Type B pancreatic cell (in vitro differentiated cells): Measurements from ENCODE around the gene LMCD1. TPM values are rescaled to one million over a fixed set of nuclear protein-coding genes. Genes with fewer than 3 reads are reported as not detected.

Experiments used
- DNase-seq: peaks from one replicate; pipeline ENCODE4 v3.0.0; 2021; ENCODE audit warnings: mixed read lengths; ENCODE audit not compliant: unreplicated experiment; ENCODE audit errors: extremely low spot score
- H3K27ac Mint-ChIP-seq: 2 replicates; pipeline ENCODE4 v1.8.0; 2021; ENCODE audit warnings: mild to moderate bottlenecking, mixed read lengths
- H3K27me3 Mint-ChIP-seq: 2 replicates; pipeline ENCODE4 v1.8.0; 2021; ENCODE audit warnings: mixed read lengths
- H3K36me3 Mint-ChIP-seq: 2 replicates; pipeline ENCODE4 v1.8.0; 2021; ENCODE audit warnings: mixed read lengths
- H3K4me1 Mint-ChIP-seq: one replicate; pipeline ENCODE4 v1.8.0; 2021; ENCODE audit warnings: mixed read lengths; ENCODE audit not compliant: unreplicated experiment
- H3K4me3 Mint-ChIP-seq: 2 replicates; pipeline ENCODE4 v1.8.0; 2021; ENCODE audit warnings: mild to moderate bottlenecking, mixed read lengths
- H3K9me3 Mint-ChIP-seq: 2 replicates; pipeline ENCODE4 v1.8.0; 2021; ENCODE audit warnings: mixed read lengths
- CTCF ChIP-seq: fragments of 200-600 bp; sonication (generic); conservative IDR thresholded peaks from 2 replicates; pipeline ENCODE4 v1.5.0; 2021; ENCODE audit warnings: antibody characterized with exemption, mild to moderate bottlenecking
- total RNA-seq: library from RNA; stranded (reverse); gene quantifications from 2 replicates; pipeline ENCODE4 v1.2.1, GENCODE V29; 2021; ENCODE audit warnings: low replicate concordance

The LMCD1 gene
- total RNA-seq, 1 donor from 2014 or later: 33.1 TPM

- Mint-ChIP-seq H3K4me1 (peaks cover 63% of the 10 kb centered on the region), H3K36me3 (no peaks in the 10 kb centered on the region), H3K27me3 (no peaks in the 10 kb centered on the region), H3K9me3 (no peaks in the 10 kb centered on the region), H3K4me3 (no peak overlapping the region), H3K27ac (no peak overlapping the region)
- DNase-seq: no peak
- no peak for TF ChIP-seq CTCF
Measured at GRCh38 chr3:8525893-8526292, 24.3 kb downstream of the LMCD1 start.

- H3K4me1 Mint-ChIP-seq: peaks cover 57% of the 10 kb centered on the region
- H3K9me3 Mint-ChIP-seq: no peaks in the 10 kb centered on the region
- H3K36me3 Mint-ChIP-seq: peaks cover 8% of the 10 kb centered on the region
- DNase-seq: no peak
- H3K27me3 Mint-ChIP-seq: no peaks in the 10 kb centered on the region
- no peak for TF ChIP-seq CTCF
- H3K4me3 Mint-ChIP-seq: peak overlapping the region; percentile 14
- H3K27ac Mint-ChIP-seq: peak overlapping the region; percentile 65
Measured at GRCh38 chr3:8529181-8529637, 27.6 kb downstream of the LMCD1 start.

- no peak for TF ChIP-seq CTCF
- Mint-ChIP-seq H3K4me3 (no peak overlapping the region), H3K27me3 (no peaks in the 10 kb centered on the region), H3K9me3 (no peaks in the 10 kb centered on the region), H3K36me3 (peaks cover 8% of the 10 kb centered on the region), H3K27ac (peak overlapping the region; percentile 65), H3K4me1 (peaks cover 65% of the 10 kb centered on the region)
- DNase-seq: no peak
Measured at GRCh38 chr3:8529738-8530525, 28.3 kb downstream of the LMCD1 start.

GRCh38 chr3:8530581-8530980, 29.0 kb downstream of the LMCD1 start:
- no peak for DNase-seq
- peak overlapping the region; percentile 46 for H3K27ac Mint-ChIP-seq
- H3K36me3 Mint-ChIP-seq: peaks cover 8% of the 10 kb centered on the region
- no peak overlapping the region for H3K4me3 Mint-ChIP-seq
- H3K27me3 Mint-ChIP-seq: no peaks in the 10 kb centered on the region
- peaks cover 70% of the 10 kb centered on the region for H3K4me1 Mint-ChIP-seq
- H3K9me3 Mint-ChIP-seq: no peaks in the 10 kb centered on the region
- no peak for TF ChIP-seq CTCF

- H3K27me3 Mint-ChIP-seq: no peaks in the 10 kb centered on the region
- H3K27ac Mint-ChIP-seq: no peak overlapping the region
- peaks cover 8% of the 10 kb centered on the region for H3K36me3 Mint-ChIP-seq
- no peak for DNase-seq
- TF ChIP-seq CTCF: no peak
- H3K9me3 Mint-ChIP-seq: no peaks in the 10 kb centered on the region
- H3K4me3 Mint-ChIP-seq: no peak overlapping the region
- peaks cover 77% of the 10 kb centered on the region for H3K4me1 Mint-ChIP-seq
Measured at GRCh38 chr3:8532251-8532871, 30.7 kb downstream of the LMCD1 start.
